ENCODE measurements around the gene MORN1. TPM values are rescaled to one million over a fixed set of nuclear protein-coding genes. Genes with fewer than 3 reads are reported as not detected.

Gene MORN1
- total and polyA plus RNA-seq, 2 of the 4 experiments (the other 2 are of a cell fraction): 3.0 to 4.2 TPM

DNA sequence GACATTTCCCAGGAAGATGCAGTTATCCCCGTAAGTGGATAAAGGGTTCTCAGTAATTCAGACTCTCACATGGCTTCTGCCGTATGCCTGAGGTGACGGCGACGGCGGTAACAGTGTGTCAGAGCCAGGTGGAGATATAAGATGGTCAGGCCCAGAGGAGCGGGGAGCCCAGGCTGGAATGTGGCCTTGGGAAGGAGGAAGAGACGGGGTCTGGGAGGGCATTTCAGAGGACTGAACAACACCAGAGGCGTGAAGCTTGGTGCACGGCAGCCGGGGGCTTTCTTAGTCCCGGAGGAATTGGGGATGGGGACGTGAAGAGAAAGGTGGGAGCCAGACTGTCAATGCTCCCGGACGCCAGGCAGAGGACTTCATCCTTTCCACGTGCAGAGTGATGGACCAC is 1.3 kb upstream of the MORN1 start:
- Histone ChIP-seq H2AK5ac (ENCODE audit: low read depth, low read length) (peak overlapping the region; percentile 85), H4K8ac (ENCODE audit: low read depth in 2 of 2, low read length in 2 of 2) (0 out of 4 replicates have a peak overlapping the region, but pooled peaks of 1 of the 2 experiments have one; percentile 85), H3K18ac (ENCODE audit: low read depth, low read length) (no peak overlapping the region), H2BK15ac (ENCODE audit: low read depth, low read length) (no peak overlapping the region), H4K20me1 (ENCODE audit: insufficient read depth, low read length) (peaks cover 50% of the 10 kb centered on the region), H2BK120ac (ENCODE audit: low read depth, low read length) (no peak overlapping the region), H3K4ac (ENCODE audit: low read depth, low read length) (peak overlapping the region; percentile 90; the same call in 1 of the 2 replicates), H2BK20ac (ENCODE audit: low read depth, low read length) (no peak overlapping the region), H3K27me3 (ENCODE audit: control insufficient read depth, insufficient read depth, low read length) (no peaks in the 10 kb centered on the region), H3K9ac (ENCODE audit: low read depth, low read length) (peak overlapping the region; percentile 99), H3K4me3 (ENCODE audit: insufficient read depth, low read depth, low read length) (peak overlapping the region; percentile 91), H3K4me1 (ENCODE audit: control insufficient read depth, insufficient read depth, low read length) (peaks cover 5% of the 10 kb centered on the region), H3K27ac (ENCODE audit: insufficient read depth, low read length) (peak overlapping the region; percentile 22; the same call in 1 of the 2 replicates), H3K4me2 (ENCODE audit: low read depth, low read length) (peak overlapping the region; percentile 99), H4K91ac (ENCODE audit: insufficient read depth, low read depth, low read length) (no peak overlapping the region), H3K79me1 (ENCODE audit: low read depth in 1 of 2, low read length in 2 of 2) (peaks cover 15 to 73% of the 10 kb centered on the region in 2 experiments; a peak in 3 of 4 replicates), H3K56ac (ENCODE audit: extremely low read depth, insufficient read depth, low read length) (peak overlapping the region; percentile 56), H3K36me3 (ENCODE audit: control insufficient read depth, insufficient read depth, low read length) (peaks cover 38% of the 10 kb centered on the region), H4K5ac (ENCODE audit: low read depth, low read length) (no peak overlapping the region), H3K9me1 (ENCODE audit: insufficient read depth, low read length) (peaks cover 10% of the 10 kb centered on the region), H3K23ac (ENCODE audit: low read depth, low read length) (peak overlapping the region; percentile 82), H2AFZ (replicated peaks; ENCODE audit: low read length, poor library complexity) (no peak overlapping the region), H2AK9ac (replicated peaks; ENCODE audit: low read depth, low read length, poor library complexity) (peak overlapping the region; percentile 97), H2BK5ac (ENCODE audit: low read depth, low read length, poor library complexity, severe bottlenecking) (no peak overlapping the region), H3K14ac (replicated peaks; ENCODE audit: low read depth, low read length) (peak overlapping the region; percentile 93), H3K9me3 (ENCODE audit: control insufficient read depth, insufficient read depth, low read length) (no peaks in the 10 kb centered on the region)
- TF ChIP-seq CHD1 (IDR thresholded peaks at IDR 0.05; ENCODE audit: low read depth, low read length): no peak
- TF ChIP-seq RAD21 (IDR thresholded peaks at IDR 0.05; ENCODE audit: low read length): no peak
- no peak for TF ChIP-seq MAZ (IDR thresholded peaks at IDR 0.05; ENCODE audit: borderline replicate concordance, low read depth, low read length)
- TF ChIP-seq, protein P1, sequence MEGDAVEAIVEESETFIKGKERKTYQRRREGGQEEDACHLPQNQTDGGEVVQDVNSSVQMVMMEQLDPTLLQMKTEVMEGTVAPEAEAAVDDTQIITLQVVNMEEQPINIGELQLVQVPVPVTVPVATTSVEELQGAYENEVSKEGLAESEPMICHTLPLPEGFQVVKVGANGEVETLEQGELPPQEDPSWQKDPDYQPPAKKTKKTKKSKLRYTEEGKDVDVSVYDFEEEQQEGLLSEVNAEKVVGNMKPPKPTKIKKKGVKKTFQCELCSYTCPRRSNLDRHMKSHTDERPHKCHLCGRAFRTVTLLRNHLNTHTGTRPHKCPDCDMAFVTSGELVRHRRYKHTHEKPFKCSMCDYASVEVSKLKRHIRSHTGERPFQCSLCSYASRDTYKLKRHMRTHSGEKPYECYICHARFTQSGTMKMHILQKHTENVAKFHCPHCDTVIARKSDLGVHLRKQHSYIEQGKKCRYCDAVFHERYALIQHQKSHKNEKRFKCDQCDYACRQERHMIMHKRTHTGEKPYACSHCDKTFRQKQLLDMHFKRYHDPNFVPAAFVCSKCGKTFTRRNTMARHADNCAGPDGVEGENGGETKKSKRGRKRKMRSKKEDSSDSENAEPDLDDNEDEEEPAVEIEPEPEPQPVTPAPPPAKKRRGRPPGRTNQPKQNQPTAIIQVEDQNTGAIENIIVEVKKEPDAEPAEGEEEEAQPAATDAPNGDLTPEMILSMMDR (conservative IDR thresholded peaks at IDR 0.05; ENCODE audit: low read depth, low read length): no peak
- 68% methylated on average over 14 of the region's 16 CpGs; no CpG with 5 or more reads in 1 of the 2 experiments for WGBS, 2 experiments (ENCODE audit: extremely low coverage in 2 of 2, insufficient read length in 1 of 2)
- intact Hi-C loops (cut with micrococcal nuclease) (no loop called here), dilution Hi-C loops (cut with HindIII; ENCODE audit: low sequenced_read_pairs, unreplicated experiment) (no loop called here), in situ Hi-C loops (cut with MboI; ENCODE audit: low sequenced_read_pairs) (no loop called here)
- ATAC-seq (ENCODE audit: low read depth) (no peak), DNase-seq (no peak)
- BruUV-seq (replicated peaks): TSS peak; percentile 36
- ChIA-PET POLR2A (ENCODE audit: unreplicated experiment) (no interaction called here), CTCF (interaction anchor here (1.7 kb wide), 1 partner anchor 11 kb away, joined by 9 read pairs; no protein-coding TSS in a partner anchor)

All from IMR-90 (cell line).